Mesothelial cell of epicardium (in vitro differentiated cells): Measurements from ENCODE around the gene YWHAQ. TPM values are rescaled to one million over a fixed set of nuclear protein-coding genes. Genes with fewer than 3 reads are reported as not detected.
A peak's percentile ranks its signal among the peaks of the same experiment; 100 is the strongest.

Experiments used
- DNase-seq, 2 experiments: peaks; one replicate each; pipeline ENCODE4 v3.0.0; 2021; ENCODE audit warnings: low spot score in 2 of 2; ENCODE audit not compliant: unreplicated experiment in 2 of 2
- H3K27ac Mint-ChIP-seq: 2 replicates; pipeline ENCODE4 v1.8.0; 2021; ENCODE audit warnings: mixed read lengths
- H3K27me3 Mint-ChIP-seq: 2 replicates; pipeline ENCODE4 v1.8.0; 2021; ENCODE audit warnings: low read depth, mixed read lengths
- H3K36me3 Mint-ChIP-seq: 2 replicates; pipeline ENCODE4 v1.8.0; 2021; ENCODE audit warnings: mixed read lengths
- H3K4me1 Mint-ChIP-seq: 2 replicates; pipeline ENCODE4 v1.8.0; 2021; ENCODE audit warnings: mixed read lengths
- H3K4me3 Mint-ChIP-seq: 2 replicates; pipeline ENCODE4 v1.8.0; 2021; ENCODE audit warnings: mild to moderate bottlenecking, moderate library complexity, mixed read lengths
- H3K9me3 Mint-ChIP-seq: 2 replicates; pipeline ENCODE4 v1.8.0; 2021; ENCODE audit warnings: mixed read lengths
- total RNA-seq: library from RNA; stranded (reverse); gene quantifications from 3 replicates; pipeline ENCODE4 v1.2.1, GENCODE V29; 2021
- TF ChIP-seq, protein P1 (sequence below): fragments of 200-600 bp; sonication (generic); IDR thresholded peaks from one replicate; pipeline ENCODE4 v1.5.0; 2021; ENCODE audit warnings: antibody characterized with exemption; ENCODE audit not compliant: unreplicated experiment

The YWHAQ gene
- total RNA-seq, 1 donor from 2014 or later: 248 TPM

DNA sequence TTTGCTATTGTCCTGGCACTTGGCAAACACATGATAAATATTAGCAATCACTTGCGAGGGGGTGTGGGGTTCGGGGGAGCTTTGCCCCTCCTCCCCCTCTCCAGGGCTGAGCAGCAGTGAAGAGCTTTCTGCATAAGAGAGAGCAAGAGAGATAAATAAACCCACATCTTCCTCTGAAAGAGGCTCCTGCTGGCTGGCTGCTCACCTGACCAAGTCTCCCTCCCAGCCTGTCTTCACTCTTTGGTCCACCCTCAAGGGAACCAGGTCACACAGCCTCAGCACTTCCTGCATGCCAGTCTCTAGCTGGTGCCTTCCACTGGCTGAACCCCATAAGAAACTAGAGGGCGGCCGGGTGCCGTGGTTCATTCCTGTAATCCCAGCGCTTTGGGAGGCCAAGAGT lies 18.5 kb upstream of the YWHAQ start:
- peaks cover 13% of the 10 kb centered on the region for H3K4me1 Mint-ChIP-seq
- no peak for DNase-seq
- no peak overlapping the region for H3K27ac Mint-ChIP-seq
- TF ChIP-seq, protein P1, sequence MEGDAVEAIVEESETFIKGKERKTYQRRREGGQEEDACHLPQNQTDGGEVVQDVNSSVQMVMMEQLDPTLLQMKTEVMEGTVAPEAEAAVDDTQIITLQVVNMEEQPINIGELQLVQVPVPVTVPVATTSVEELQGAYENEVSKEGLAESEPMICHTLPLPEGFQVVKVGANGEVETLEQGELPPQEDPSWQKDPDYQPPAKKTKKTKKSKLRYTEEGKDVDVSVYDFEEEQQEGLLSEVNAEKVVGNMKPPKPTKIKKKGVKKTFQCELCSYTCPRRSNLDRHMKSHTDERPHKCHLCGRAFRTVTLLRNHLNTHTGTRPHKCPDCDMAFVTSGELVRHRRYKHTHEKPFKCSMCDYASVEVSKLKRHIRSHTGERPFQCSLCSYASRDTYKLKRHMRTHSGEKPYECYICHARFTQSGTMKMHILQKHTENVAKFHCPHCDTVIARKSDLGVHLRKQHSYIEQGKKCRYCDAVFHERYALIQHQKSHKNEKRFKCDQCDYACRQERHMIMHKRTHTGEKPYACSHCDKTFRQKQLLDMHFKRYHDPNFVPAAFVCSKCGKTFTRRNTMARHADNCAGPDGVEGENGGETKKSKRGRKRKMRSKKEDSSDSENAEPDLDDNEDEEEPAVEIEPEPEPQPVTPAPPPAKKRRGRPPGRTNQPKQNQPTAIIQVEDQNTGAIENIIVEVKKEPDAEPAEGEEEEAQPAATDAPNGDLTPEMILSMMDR: no peak
- no peaks in the 10 kb centered on the region for H3K36me3 Mint-ChIP-seq
- H3K9me3 Mint-ChIP-seq: no peaks in the 10 kb centered on the region
- H3K27me3 Mint-ChIP-seq: no peaks in the 10 kb centered on the region
- no peak overlapping the region for H3K4me3 Mint-ChIP-seq

DNA sequence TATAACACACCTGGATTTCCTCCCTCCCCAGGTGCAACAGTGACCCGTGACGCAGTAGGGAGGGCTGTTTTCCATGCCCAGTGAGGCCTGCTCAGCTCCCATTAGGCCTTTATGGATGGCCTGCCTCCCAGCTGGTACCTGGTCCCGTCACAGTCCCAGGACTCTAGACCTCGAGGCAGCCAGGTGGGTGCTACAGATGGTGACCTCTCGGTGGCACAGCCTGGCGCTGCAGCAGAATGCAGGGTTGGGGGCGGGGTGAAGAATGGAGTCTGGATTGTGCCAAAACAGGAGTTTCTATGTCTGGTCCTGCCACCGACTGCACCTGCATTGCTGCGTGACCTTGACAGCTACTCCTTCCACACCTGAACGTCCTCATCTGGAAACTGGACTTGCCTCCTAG lies 18.0 kb upstream of the YWHAQ start:
- Mint-ChIP-seq H3K27me3 (no peaks in the 10 kb centered on the region), H3K36me3 (no peaks in the 10 kb centered on the region), H3K4me3 (no peak overlapping the region), H3K27ac (no peak overlapping the region), H3K9me3 (no peaks in the 10 kb centered on the region), H3K4me1 (peaks cover 16% of the 10 kb centered on the region)
- TF ChIP-seq, protein P1: no peak
- no peak for DNase-seq

DNA sequence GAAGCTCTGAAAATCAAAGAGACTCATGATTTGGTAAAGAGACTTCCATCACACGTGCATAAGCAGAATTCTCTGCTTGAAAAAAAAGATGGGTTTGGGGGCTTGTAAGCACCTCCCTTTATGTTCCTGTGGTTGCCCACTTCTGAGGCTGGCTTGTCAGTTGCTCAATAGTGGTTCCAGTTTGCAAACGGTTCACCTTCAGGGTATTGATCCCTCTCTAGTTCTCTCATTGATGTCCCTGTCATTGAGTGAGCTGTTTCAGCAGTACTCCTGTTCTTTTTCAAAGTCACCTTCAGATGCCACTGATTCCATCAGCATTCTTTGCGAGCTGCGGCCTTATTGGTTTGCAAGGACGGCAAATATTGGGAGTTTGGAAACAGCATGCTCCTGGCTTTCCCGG lies 17.1 kb upstream of the YWHAQ start:
- H3K27me3 Mint-ChIP-seq: peaks cover 2% of the 10 kb centered on the region
- TF ChIP-seq, protein P1: no peak
- no peaks in the 10 kb centered on the region for H3K36me3 Mint-ChIP-seq
- no peaks in the 10 kb centered on the region for H3K9me3 Mint-ChIP-seq
- peaks cover 21% of the 10 kb centered on the region for H3K4me1 Mint-ChIP-seq
- no peak overlapping the region for H3K27ac Mint-ChIP-seq
- H3K4me3 Mint-ChIP-seq: no peak overlapping the region
- no peak for DNase-seq

- Mint-ChIP-seq H3K9me3 (no peaks in the 10 kb centered on the region), H3K4me3 (no peak overlapping the region), H3K27me3 (peaks cover 2% of the 10 kb centered on the region), H3K27ac (no peak overlapping the region), H3K36me3 (no peaks in the 10 kb centered on the region), H3K4me1 (peaks cover 21% of the 10 kb centered on the region)
- no peak for DNase-seq
- TF ChIP-seq, protein P1: no peak
These were observed 15.6 kb upstream of the YWHAQ start for GRCh38 chr2:9646196-9647030.

DNA sequence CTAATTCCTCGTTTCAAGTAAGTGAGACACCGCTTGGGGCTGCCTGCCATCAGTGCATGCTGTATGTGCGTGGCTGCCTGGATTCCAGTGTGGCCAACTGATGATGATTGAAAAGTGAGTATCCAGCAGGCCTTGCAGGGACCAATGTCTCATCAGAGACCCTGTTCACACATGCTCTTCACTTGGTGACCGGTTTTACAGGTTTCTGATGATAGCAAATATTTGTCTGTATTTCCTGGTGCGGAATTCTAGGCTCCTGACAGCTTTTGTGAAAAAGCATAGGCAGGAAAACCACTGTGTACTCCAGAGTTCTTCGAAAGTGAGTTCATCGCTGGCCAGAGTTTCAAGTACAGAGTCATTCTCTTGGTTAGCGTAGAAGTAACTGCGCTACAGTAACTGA lies 13.8 kb upstream of the YWHAQ start:
- peaks cover 2% of the 10 kb centered on the region for H3K27me3 Mint-ChIP-seq
- peaks cover 32% of the 10 kb centered on the region for H3K4me1 Mint-ChIP-seq
- TF ChIP-seq, protein P1: no peak
- H3K27ac Mint-ChIP-seq: peak overlapping the region; percentile 43
- DNase-seq: no peak
- no peak overlapping the region for H3K4me3 Mint-ChIP-seq
- no peaks in the 10 kb centered on the region for H3K9me3 Mint-ChIP-seq
- H3K36me3 Mint-ChIP-seq: no peaks in the 10 kb centered on the region
